ENCODE results near the gene SLC6A1. TPM values are rescaled to one million over a fixed set of nuclear protein-coding genes. Genes with fewer than 3 reads are reported as not detected.

Gene SLC6A1
- total RNA-seq, 1 donor from 2014 or later: 6.3 TPM

DNA sequence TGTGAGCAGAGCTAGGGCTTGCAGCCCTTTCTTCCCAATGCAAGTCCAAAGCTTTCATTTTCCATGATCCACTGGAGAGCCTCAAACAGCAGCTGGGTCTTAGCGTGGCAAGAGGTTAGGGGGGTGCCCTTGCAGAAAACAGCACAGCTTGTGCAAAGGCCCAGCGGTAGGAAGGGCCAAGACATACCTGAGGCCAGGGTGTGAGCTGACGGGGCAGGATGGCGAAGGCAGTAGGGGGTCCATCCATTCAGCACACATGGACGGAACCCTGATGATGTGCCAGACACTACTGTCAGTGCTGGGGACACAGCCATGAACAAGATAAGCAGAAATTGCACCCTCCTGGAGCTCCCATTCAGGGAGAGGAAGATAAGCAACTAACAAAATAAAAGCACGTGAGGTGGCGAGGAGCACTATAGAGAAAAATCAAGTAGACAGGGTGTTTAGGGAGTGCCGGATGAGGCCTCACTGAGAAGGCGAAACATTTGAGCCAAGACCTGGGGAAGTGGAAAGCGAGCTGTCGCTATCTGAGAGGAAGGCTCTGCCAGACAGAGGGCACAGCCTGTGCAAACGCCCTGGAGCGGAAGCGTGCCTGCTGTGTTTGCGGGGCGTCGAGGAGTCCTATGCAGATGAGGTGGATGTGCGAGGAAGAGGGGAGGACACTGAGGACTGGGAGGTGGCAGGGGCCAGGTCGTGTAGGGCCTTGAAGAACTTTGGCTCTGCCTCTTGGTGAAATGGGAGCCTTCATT lies 43.4 kb downstream of the SLC6A1 start:
- Histone ChIP-seq H3K27ac (no peak overlapping the region), H3K27me3 (no peaks in the 10 kb centered on the region), H3K9me3 (no peaks in the 10 kb centered on the region), H3K36me3 (no peaks in the 10 kb centered on the region), H3K4me1 (no peaks in the 10 kb centered on the region), H3K4me3 (no peak overlapping the region)
- no peak for DNase-seq (ENCODE audit: low spot score in 2 of 2)
- intact Hi-C loops (cut with DNase I): no loop called here
- TF ChIP-seq, protein P1, sequence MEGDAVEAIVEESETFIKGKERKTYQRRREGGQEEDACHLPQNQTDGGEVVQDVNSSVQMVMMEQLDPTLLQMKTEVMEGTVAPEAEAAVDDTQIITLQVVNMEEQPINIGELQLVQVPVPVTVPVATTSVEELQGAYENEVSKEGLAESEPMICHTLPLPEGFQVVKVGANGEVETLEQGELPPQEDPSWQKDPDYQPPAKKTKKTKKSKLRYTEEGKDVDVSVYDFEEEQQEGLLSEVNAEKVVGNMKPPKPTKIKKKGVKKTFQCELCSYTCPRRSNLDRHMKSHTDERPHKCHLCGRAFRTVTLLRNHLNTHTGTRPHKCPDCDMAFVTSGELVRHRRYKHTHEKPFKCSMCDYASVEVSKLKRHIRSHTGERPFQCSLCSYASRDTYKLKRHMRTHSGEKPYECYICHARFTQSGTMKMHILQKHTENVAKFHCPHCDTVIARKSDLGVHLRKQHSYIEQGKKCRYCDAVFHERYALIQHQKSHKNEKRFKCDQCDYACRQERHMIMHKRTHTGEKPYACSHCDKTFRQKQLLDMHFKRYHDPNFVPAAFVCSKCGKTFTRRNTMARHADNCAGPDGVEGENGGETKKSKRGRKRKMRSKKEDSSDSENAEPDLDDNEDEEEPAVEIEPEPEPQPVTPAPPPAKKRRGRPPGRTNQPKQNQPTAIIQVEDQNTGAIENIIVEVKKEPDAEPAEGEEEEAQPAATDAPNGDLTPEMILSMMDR (IDR thresholded peaks at IDR 0.05): no peak

DNA sequence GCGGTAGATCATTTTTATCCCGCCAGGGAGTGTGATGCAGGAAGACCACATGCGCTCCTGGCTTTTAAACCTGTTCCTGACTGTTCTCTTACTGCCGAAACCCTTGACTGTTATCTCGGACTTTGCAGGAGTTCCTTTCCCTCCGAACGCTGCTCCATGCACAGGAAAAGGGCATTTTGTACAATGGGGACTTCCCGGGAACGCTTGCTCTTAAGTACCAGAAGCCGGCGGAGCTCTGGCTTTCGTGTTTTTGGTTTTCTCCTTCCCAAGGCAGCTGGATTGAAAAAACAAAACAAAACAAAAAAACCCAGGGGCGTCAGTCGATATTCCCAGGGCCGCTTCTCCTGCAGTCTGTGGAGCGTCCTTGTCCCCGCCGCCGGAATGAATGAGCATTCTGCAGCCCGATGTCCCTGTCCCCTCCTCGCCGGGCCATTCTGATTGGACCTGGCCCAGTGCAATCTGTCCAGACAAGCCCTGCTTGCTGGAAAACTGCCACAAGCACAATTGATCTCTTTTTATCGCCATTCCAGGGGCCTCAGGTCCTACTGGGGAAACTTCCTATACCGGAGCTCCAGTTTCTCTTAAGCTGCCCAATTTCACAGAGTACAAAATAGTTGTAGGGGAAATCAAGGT lies 44.8 kb downstream of the SLC6A1 start:
- TF ChIP-seq, protein P1 (IDR thresholded peaks at IDR 0.05): no peak
- H3K4me3 ChIP-seq: no peak overlapping the region
- H3K9me3 ChIP-seq: no peaks in the 10 kb centered on the region
- no peak overlapping the region for H3K27ac ChIP-seq
- intact Hi-C loops (cut with DNase I): no loop called here
- H3K4me1 ChIP-seq: no peaks in the 10 kb centered on the region
- no peaks in the 10 kb centered on the region for H3K27me3 ChIP-seq
- H3K36me3 ChIP-seq: no peaks in the 10 kb centered on the region
- no peak for DNase-seq (ENCODE audit: low spot score in 2 of 2)

DNA sequence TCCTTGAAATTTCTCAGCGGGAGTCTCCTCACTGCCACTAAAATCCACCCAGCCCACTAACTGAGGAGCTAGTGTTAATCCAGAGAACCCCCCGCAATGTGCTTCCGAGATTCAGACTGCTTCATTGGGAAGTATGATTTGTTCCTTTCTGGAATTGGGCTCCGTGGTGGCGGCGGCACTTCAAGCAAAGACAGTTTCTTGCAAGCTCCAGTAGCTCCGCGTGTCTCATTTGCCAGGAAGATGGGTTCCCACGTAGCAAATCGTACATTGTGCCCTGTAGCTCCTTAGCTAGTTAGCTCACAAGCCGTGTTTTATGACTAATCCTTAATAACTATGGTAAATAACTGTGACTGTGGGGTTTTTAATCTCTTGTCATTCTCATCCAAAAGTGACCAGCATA lies 45.4 kb downstream of the SLC6A1 start:
- no peaks in the 10 kb centered on the region for H3K9me3 ChIP-seq
- no peaks in the 10 kb centered on the region for H3K27me3 ChIP-seq
- intact Hi-C loops (cut with DNase I): no loop called here
- no peak overlapping the region for H3K4me3 ChIP-seq
- H3K36me3 ChIP-seq: no peaks in the 10 kb centered on the region
- DNase-seq (ENCODE audit: low spot score in 2 of 2): no peak
- TF ChIP-seq, protein P1 (IDR thresholded peaks at IDR 0.05): no peak
- no peak overlapping the region for H3K27ac ChIP-seq
- H3K4me1 ChIP-seq: no peaks in the 10 kb centered on the region

DNA sequence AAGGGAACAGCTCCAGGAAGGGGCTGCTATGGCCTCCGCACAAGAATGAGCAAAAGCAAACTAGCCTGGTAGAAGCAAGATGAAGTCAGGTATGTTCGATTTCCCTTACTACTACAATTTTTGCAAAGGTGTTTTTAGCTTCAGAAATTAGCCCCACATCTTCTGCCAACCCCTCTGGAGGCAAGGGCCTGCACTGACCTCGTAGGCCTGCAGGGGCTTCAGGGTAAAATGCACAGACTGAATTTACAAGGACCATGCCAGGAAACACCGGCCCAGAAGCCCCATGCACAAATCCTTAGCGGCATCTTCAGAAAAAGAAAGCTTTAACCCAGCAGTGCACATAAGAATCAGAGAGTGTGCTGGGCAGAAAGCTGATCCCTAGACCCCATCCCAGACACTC lies 53.0 kb downstream of the SLC6A1 start:
- intact Hi-C loops (cut with DNase I): no loop called here
- Histone ChIP-seq H3K36me3 (no peaks in the 10 kb centered on the region), H3K27me3 (no peaks in the 10 kb centered on the region), H3K4me1 (no peaks in the 10 kb centered on the region), H3K27ac (no peak overlapping the region), H3K4me3 (no peak overlapping the region), H3K9me3 (no peaks in the 10 kb centered on the region)
- TF ChIP-seq, protein P1 (IDR thresholded peaks at IDR 0.05): no peak
- DNase-seq (ENCODE audit: low spot score in 2 of 2): no peak

DNA sequence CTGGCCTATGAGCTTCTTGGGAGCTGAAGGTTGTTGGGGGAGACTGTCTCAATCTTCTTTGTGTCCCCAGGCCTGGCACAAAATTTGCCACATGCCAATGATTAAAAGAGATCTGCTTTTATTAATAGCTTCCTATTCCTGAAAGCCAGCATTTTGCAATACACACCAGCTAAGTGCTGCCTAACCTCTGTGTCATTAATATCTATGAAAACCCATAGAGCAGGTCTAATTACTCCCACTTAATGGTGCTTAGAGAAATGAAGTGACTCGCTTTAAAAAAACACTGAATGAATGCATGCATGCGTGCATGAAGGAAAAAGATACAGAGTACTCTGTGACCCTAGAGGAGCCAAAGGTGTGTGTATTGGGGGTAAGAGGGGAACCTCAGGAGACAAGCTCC lies 55.0 kb downstream of the SLC6A1 start:
- intact Hi-C loops (cut with DNase I): no loop called here

More for the DNA sequence above, 55.0 kb downstream of the SLC6A1 start:
- H3K27me3 ChIP-seq: no peaks in the 10 kb centered on the region
- H3K4me1 ChIP-seq: no peaks in the 10 kb centered on the region
- no peak overlapping the region for H3K4me3 ChIP-seq
- H3K27ac ChIP-seq: no peak overlapping the region
- TF ChIP-seq, protein P1 (IDR thresholded peaks at IDR 0.05): no peak
- no peaks in the 10 kb centered on the region for H3K9me3 ChIP-seq
- no peaks in the 10 kb centered on the region for H3K36me3 ChIP-seq
- no peak for DNase-seq (ENCODE audit: low spot score in 2 of 2)
